CD4-positive, alpha-beta T cell treated with Interleukin-1 beta for 1 hour (primary cell): Measurements from ENCODE around the gene MTA3.
"Not testable (repeated sequence)": the region's sequence is repeated elsewhere in the genome, so short reads cannot be mapped to it uniquely, and the experiment has no call there.

ENCODE experiments used
- DNase-seq, 2 donors: peaks; one replicate each; pipeline ENCODE4 v3.0.0-alpha.2; 2020 to 2022

Gene MTA3

GRCh38 chr2:42568401-42569115 is at the start of gene MTA3:
Gene MTA3 (plus strand): TSS chr2:42568632. CDS start chr2:42568746, 114 bp downstream.
- DNase-seq, result peak; percentile 63 to 69

- DNase-seq, result no peak
Measured at GRCh38 chr2:42519624-42520023, 48.8 kb upstream of the MTA3 start.

GRCh38 chr2:42522035-42522434 is 46.4 kb upstream of the MTA3 start:
- no peak for DNase-seq

GRCh38 chr2:42523341-42523740 is 45.1 kb upstream of the MTA3 start:
- no peak for DNase-seq

- no peak for DNase-seq
Measured at GRCh38 chr2:42532397-42532796, 36.0 kb upstream of the MTA3 start.

GRCh38 chr2:42537493-42537892 is 30.9 kb upstream of the MTA3 start:
- no peak for DNase-seq

- DNase-seq, result no peak
Measured at GRCh38 chr2:42542871-42543270, 25.6 kb upstream of the MTA3 start.

- DNase-seq, result no peak
Measured at GRCh38 chr2:42545023-42545721, 23.3 kb upstream of the MTA3 start.

GRCh38 chr2:42545841-42546390 is 22.5 kb upstream of the MTA3 start:
- no peak for DNase-seq

GRCh38 chr2:42547014-42547413 is 21.4 kb upstream of the MTA3 start:
- DNase-seq, result peak in 1 of 2 donors; percentile 4

GRCh38 chr2:42547446-42548295 is 20.8 kb upstream of the MTA3 start:
- no peak for DNase-seq

GRCh38 chr2:42550870-42551269 is 17.6 kb upstream of the MTA3 start:
- DNase-seq, result no peak

- DNase-seq, result no peak
Measured at GRCh38 chr2:42554392-42554791, 14.0 kb upstream of the MTA3 start.

GRCh38 chr2:42556315-42556890 is 12.0 kb upstream of the MTA3 start:
- DNase-seq, result no peak

GRCh38 chr2:42557306-42557705 is 11.1 kb upstream of the MTA3 start:
- no peak for DNase-seq

GRCh38 chr2:42558827-42559226 is 9.6 kb upstream of the MTA3 start:
- no peak for DNase-seq

GRCh38 chr2:42560133-42560532 is 8.3 kb upstream of the MTA3 start:
- not testable (repeated sequence) for DNase-seq

GRCh38 chr2:42560899-42561298 is 7.5 kb upstream of the MTA3 start:
- no peak for DNase-seq

- DNase-seq, result no peak
Measured at GRCh38 chr2:42562474-42563144, 5.8 kb upstream of the MTA3 start.

- DNase-seq, result peak in 1 of 2 donors; percentile 2
Measured at GRCh38 chr2:42566025-42566424, 2.4 kb upstream of the MTA3 start.

GRCh38 chr2:42566837-42567321 is 1.6 kb upstream of the MTA3 start:
- no peak for DNase-seq

GRCh38 chr2:42567364-42567763 is 1.1 kb upstream of the MTA3 start:
- DNase-seq, result no peak
